HG02840 (cell line): ENCODE results near the gene MTA1.

ENCODE experiments used
- ATAC-seq: cut with Tn5 transposase; IDR thresholded peaks from one replicate; pipeline ENCODE4 v1.9.1; 2021; ENCODE audit warnings: mild to moderate bottlenecking, moderate library complexity, moderate number of reproducible peaks; ENCODE audit not compliant: unreplicated experiment, low FRiP score

The MTA1 gene

DNA sequence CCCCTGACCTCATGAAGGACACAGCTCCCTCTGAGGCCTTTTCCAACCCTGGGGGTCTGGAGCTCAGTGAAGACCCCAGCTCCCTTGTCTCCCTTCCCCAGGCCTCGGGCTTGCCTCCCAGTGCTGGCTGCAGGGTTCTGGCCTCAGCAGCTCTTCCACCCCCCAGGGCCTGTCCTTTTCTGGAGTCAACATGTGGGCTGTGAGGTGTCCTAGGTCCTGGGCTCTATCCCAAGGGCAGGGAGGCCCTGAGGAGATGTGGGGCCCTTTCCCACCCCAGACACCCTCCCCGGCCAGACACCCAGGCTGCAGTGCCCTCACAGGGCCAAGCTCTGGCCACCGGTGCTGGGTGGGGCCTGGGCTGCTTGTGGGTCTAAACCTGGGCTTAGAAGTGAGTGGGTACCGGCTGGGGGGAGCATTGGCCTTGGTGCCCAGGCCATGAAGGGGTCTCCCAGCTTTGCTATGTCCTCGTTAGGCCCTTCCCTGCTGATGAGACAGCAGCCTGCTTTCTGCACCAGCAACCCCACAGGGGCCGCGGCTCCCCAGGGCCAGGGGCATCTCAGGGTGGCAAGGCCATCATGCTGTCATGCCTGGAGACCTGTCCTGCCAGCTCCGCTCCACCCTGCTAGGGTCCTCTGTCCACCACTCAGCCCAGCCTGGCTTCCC lies 52.3 kb downstream of the MTA1 start:
- ATAC-seq = no peak

DNA sequence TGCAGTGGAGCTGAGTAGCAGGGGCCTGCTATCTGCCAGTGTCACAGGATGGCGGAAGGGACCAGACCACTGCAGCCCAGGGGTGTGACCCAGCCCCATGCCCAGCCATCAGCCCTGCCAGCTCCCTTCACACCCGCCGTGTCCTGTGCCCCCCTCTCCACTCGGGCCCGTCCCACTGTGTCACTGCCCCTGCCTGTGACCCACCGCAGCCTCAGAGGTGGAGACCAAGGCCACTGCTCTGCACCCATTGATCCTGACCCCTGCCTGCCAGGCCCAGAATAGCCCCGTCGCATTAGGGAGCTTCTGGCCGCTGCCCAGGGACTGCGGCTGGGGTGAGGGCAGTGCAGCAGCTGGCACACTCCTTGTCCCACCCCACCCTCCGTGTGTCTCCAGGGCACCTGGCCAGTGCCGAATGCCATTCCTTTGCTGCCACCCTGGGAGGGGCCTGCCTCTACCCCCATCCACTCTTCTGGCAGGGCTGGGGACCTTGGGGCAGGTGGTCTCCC lies 52.9 kb downstream of the MTA1 start:
- no peak for ATAC-seq

DNA sequence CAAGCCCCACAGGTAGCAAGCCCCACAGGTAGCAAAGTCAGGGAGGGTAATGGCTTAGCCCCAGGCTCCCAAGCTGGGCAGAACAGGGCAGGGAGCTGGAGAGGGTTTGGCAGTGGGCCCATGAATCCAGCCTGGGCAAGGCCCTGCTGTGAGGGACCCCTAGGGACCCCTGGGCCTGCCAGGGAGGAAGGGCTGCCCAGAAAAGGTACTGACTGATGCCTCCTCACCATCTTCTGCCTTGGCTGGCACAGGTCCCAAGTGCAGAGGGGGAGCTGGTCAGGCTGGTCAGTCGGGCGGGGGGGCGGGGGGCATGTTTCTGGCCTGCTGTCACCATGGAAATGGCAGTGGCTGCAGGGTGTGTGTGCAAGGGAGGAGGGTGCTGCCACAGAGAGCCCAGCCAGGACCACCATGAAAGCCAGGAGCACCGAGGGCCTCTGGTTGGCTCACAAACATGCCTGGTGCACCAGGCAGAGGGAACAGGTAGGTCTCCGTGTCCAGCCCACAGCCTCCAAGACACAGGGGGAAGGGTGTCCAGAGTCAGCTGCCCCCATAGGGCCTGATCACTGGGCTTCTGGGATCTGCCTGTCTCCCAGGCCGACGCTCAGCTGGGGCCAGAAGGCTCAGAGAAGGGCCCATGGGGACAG lies 53.5 kb downstream of the MTA1 start:
- no peak for ATAC-seq

DNA sequence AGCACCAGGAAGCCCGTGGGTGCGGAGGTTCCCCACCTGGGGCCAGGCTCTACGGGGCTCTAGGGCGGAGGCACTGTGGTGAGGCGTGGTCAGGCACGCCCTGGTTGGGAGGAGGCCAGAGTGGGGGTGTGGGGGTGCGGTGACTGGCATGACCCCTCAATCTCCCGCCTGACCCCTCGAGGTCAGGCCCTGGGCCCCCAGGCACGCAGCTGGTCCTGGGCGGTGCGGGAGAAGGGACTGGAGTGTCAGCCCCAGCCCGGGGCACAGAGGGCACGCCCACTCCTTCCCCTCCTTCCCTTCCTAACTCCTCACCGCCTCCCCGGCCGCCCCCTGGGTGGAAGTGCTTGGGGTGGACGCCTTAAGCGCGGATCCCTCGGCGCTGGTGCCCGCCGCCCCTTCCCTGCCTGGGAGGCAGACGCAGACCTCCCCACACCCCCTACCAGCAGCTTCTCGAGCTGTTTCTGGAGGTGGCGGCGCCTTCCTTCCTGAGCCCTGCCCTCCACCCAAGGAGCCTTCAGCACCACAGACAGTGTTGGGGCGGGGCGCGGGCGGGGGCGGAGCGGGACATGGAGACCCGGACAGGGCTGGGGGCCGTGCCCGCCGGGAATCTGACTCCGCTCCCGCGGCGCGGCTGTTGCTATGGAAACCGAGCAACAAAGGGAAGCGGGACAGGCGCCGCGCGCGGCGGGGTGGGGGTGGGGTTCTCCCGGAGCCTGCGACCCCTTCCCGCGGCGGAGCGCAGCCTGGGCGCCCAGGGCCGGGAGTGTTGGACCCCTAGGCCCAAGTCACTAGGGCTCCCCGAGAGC lies 54.3 kb downstream of the MTA1 start:
- ATAC-seq = no peak

DNA sequence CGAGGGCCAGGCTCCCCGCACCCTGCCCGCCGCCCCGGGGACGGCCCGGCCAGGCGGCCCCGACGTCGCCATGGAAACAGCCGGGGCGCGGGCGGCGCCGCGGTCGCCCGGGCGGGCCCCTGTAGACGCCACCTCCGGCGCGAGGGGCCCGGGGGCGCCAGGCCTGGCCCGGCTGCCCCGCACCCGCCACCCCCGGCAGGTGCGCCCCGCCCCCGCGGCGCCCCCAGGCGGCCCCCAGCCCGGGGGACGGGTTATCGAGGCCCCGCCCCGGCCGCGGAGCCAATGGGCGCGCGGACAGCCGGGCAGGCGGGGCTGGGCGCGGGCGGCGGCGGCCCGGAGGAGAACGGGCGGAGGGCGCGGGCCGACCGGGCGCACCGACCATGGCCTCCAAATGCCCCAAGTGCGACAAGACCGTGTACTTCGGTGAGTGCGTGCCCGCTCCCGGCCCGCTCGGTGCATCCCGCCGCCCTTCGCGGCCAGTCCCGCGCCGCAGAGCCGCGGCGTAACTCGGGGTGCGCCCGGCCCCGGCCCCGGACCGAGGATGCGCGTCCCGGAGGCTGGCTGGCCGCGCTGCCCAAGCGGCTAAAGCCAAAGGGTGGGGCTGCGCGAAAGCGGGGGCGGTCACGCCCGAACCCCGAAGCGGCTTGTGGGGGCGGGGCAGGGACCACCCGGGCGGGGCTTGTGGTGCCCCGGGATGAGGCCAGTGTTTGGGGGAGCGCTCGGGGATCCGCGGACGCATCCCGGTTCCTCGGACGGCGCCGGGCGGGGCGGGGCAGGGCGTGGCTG lies 55.0 kb downstream of the MTA1 start, which contains the start of gene CRIP2:
TSS of gene CRIP2 (plus strand) at position 339 of the 786 bp plus-strand sequence. CDS start at position 381, 42 bp downstream.
- no peak for ATAC-seq

DNA sequence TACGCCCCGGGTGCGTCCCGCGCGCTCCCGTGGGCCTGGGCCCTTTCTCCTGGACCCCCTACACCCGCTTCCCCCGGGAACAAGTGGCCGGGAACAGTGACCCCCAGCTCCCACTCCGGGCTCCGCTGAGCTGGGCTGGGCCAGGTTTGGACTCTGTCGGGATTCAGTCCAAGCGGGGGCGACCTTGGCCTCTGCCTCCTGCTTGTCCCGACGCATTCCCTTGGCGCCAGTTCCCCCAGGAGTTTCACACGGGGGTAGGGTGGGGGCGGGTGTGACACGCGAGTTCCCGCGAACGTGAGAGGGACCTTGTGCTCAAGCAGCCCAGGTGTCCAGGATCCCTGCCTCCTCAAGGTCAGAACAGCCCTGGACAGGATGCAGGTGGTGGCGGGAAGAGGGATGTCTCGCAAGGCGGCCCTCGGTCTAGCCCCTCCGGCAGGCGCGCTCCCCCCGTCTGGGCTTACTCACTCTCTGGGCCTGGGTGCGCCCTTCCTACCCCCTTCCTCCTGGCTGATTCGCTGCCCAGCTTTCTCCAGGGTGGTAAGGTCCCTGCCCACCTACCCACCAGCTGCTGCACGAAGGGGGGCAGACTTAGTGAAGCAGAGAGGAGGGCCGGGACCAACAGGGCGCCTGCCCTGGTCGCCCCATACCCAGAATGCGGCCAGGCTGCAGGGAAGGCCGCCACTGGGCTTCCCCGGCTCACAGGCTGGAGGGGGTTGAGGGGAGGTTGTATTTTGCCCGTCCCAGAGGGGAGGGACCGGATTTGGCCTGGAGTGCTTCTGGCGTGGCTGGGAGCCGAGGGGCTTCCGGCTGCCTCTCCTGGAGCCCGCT lies 55.9 kb downstream of the MTA1 start:
- ATAC-seq = no peak

DNA sequence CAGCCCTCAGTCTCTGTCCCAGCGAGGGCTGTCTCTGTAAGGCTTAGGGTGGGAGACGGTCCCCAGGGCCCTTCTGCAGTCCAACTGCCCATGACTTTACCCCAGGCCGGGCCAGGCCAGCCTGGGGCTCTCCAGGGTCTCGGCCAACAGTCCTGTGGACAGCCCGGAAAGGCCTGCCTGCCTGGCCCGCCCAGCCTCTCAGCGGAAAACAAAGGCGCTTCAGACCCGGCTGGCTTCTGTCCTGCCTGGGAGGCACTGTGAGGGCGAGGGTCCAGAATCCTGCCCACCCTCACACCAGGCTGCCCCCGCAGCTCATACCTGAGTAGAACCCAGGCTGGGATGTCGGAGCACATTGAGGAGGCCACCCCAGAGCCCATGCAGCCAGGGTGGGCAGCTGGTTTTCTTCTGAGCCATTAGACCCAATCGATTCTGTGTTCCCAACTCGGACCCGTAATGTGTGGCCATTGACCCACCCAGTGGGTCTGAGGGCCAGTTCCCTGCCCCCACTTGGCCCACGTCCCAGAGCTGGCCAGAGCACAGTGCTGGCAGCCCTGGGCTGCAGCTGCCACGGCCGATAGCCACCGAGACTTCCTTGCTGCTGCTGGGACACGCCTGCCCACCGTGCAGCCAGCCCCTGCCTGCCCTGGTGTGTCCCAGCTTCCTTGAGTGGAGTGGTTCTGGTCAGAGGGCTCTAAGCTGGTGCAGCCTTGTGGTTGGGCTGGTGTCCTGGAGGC lies 56.6 kb downstream of the MTA1 start:
- ATAC-seq = no peak

DNA sequence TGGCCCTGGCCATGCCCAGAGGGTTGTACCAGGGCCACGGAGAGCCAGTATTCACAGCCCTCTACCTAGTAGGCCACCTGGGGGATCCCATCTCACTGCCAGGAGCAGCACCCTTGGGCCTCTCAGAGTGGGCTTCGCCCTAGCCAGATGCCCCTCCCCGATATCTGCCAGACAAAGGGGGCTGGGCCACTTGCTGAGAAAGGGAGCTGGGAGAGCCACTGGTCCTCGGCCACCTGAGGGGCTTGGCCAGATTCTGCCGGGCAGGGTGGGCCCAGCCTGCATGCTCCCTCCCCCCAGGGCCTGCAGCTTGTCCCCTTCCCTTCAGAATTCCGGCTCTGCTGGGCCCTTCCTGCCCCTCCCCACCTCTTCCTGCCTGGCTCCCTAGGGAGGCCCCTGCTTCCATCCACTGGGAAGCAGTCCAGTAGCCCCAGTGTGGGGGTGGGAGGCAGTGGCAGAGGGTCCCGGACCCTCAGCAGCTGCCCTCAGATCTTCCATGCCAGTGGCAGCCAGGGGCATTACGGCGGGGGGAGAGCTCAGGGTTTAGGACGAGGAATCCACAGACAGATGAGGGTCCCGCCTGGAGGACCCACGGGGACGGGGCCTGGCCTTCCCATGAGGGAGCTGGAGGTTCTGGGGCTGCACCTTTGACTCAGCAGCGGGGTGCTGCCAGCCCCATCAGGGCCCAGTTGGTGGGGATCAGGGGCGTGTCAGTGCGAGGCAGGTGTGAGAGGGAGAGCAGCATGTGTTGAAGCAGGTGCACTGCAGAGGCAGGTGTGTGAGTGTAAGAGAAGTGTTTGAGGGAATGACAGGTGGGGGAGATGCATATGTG lies 57.4 kb downstream of the MTA1 start:
- ATAC-seq = no peak

DNA sequence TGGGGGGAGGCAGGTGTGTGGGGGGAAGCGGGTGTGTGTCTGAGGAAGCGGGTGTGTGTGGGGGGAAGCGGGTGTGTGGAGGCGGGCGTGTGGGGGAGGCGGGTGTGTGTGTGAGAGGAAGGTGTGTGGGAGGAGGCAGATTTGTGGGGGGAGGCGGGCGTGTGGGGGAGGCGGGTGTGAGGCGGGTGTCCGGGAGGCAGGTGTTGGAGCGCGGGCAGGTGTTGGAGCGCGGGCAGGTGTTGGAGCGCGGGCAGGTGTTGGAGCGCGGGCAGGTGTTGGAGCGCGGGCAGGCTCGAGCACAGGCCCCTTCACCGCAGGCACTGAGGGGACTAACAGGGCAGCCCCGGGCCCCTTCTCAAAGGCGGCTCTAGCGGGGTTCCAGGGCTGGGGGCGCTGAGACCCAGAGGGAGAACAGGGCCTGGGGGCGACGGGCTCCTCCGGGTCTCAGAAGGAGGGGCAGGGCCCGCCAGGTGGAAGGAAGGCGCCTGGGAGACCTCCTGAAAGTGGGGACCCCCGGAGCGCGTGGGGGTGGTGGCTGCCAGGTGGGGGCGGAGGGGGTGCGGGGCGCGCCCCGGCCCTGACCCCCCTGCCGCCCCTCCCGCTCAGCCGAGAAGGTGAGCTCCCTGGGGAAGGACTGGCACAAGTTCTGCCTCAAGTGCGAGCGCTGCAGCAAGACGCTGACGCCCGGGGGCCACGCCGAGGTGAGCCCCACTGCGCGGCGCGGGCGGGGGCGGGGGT lies 58.2 kb downstream of the MTA1 start:
- ATAC-seq = no peak

DNA sequence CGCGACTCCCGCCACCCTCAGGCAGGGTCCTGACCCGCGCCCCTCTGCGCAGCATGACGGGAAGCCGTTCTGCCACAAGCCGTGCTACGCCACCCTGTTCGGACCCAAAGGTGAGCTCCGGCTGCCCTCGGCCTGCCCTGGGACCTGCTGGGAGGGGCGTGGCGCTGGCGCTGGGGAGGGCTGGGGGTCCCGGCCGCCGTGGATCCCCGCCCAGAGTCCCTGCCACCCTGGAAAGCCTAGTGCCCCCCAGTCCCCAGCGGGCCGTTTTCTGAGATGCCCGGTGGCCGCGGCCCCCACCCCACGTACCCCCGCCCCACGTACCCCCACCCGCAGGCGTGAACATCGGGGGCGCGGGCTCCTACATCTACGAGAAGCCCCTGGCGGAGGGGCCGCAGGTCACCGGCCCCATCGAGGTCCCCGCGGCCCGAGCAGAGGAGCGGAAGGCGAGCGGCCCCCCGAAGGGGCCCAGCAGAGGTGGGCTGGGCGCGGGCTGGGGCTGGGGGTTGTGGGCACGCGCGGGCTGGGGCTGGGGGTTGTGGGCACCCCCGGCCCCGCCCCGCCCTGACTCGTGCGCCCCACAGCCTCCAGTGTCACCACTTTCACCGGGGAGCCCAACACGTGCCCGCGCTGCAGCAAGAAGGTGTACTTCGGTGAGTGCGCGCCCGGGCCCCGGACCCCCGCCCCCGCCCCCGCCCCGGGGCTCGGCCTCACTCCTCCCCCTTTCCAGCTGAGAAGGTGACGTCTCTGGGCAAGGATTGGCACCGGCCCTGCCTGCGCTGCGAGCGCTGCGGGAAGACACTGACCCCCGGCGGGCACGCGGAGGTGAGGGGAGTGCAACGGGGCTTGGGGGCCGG lies 59.0 kb downstream of the MTA1 start:
- no peak for ATAC-seq

DNA sequence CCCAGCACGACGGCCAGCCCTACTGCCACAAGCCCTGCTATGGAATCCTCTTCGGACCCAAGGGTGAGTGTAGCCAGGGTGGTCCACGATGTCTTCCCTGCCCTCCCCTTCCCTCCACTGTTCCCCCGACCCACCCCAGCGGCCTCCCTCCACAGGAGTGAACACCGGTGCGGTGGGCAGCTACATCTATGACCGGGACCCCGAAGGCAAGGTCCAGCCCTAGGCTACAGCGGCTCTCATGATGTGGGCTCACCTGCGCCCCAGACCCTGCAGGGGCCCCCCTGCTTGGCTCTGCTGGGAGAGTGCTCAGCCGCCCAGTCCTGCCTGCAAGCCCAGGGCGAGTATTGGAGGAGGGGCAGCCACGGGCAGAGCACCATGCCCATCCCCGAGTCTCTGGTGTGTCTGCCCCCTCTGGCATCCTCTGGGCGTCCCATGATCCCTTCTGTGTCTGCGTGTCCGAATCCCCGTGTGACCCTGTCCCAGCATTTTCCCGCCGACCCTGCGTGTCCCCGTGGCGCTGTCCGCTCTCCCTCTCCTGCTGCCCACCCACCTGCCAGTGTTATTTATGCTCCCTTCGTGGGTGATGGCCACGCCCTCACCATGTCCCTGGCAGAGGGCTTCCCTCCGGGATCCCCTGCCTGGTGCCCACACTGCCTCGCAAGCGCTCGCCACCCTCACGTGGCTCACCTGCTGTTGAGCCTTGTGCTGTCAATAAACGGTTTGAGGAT lies 60.0 kb downstream of the MTA1 start:
- no peak for ATAC-seq

DNA sequence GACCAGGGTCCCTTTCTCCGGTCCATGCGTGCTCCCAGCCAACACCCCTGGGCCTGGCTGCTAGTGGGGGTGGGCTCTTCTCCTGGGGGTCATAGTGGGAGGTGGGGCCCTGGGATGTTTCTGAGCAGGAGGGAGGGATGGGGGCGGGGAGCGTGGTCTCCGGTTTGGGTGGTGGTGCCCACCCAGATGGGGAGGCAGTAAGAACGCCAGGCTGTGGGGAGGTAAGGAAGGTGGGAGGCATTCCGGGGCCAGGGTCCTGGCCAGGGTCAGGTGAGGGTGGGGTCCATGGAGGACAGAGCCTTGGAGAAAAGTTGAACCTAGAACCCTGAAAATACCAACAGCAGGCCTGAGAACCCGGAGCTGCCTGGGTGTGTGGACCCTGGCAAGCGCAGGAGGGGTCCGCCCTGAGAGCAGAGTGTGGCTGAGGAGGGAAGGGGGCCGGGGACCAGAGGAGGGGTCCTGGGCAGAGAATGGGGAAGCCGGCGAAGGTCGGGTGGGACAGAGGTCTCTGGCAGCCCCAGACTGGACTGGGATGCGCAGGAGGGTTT lies 60.6 kb downstream of the MTA1 start:
- no peak for ATAC-seq

DNA sequence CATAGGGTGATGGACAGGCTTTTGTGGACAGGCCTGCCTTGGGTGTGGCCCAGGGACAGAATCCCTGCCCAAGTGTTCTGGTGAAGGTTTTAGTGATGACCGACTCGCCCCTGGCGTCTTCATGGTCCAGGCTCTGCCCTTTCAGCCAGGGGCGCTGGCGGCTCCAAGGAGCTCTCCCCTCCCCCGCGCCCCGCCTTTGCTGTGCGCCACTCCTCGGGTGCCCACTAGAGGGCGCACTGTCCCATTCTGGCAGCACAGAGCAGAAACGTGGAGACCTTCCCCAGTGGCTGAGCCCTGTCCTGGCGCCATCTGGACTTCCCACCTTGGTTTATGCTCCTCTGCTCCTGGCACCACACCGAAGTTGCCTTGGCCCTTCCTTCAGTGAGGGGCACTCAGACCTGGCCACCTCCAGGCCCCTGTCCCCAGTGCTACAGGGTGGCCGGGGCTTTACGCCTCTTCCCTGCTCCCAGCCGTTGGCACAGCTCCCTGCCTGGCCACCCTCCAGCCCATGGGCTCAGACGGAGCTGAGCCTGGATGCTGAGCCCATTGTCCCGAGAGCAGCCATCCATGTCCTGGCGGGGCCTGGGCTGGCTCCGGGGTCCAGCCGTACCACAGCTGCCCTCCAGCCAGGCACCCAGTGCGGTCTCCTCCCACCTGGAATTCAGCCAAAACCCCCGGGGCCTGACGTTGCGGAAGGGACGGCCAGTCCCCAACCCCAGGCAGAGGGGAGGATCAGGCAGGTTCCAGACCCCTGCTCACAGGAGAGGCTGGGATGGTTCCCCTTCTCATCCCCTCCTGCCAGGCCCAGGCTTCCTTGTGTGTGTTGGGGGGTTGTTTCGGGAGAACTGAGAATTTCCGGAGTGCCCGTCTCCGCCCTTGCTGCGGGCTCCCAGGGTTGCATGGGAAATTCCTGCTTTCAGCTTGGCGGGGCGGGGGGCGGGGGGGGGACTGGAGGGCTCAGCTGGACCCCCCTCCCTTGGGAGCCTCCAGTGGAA lies 61.5 kb downstream of the MTA1 start:
- ATAC-seq = peak; percentile 1

DNA sequence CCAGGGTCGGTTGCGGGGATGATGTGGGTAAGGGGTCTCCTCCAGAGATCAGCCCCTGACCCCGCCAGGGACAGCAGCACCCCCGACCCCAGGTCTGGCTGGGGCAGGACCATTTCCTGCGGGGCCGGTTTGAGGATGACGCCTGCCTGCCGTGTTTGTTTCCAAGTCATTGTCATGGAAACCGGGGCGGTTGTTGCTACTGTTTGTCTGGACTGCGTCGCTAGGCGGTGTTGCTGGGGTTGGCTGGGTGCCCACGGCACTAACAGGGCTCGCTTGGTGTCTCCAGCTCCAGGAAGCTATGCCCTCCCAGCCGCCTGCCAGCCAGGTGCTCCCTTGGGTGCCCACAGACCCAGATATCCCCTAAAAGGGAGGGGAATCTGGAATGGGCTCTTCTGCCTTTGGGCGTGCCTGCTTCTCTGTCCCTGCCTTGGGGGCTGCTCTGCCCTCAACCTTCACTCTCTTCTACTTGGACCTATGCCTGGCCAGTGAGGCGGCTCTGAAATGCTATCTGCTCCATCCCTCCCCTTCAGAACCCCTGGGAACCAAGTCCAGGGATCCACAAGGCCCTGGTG lies 62.3 kb downstream of the MTA1 start:
- peak; percentile 43 for ATAC-seq
